ENCODE measurements around the gene FHIP2A. TPM values are rescaled to one million over a fixed set of nuclear protein-coding genes. Genes with fewer than 3 reads are reported as not detected.
"Not testable (repeated sequence)": the region's sequence is repeated elsewhere in the genome, so short reads cannot be mapped to it uniquely, and the experiment has no call there.

Gene FHIP2A, protein sequence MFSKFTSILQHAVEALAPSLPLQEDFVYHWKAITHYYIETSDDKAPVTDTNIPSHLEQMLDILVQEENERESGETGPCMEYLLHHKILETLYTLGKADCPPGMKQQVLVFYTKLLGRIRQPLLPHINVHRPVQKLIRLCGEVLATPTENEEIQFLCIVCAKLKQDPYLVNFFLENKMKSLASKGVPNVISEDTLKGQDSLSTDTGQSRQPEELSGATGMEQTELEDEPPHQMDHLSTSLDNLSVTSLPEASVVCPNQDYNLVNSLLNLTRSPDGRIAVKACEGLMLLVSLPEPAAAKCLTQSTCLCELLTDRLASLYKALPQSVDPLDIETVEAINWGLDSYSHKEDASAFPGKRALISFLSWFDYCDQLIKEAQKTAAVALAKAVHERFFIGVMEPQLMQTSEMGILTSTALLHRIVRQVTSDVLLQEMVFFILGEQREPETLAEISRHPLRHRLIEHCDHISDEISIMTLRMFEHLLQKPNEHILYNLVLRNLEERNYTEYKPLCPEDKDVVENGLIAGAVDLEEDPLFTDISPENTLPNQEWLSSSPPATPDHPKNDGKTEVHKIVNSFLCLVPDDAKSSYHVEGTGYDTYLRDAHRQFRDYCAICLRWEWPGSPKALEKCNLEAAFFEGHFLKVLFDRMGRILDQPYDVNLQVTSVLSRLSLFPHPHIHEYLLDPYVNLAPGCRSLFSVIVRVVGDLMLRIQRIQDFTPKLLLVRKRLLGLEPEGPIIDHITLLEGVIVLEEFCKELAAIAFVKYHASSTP
- 10 to 100 TPM in 2 of 6 donors, 1 to 10 TPM in 4; 5.2 to 19.6 (median 9.0) TPM for total RNA-seq
- polyA plus RNA-seq = 1 to 10 TPM; 3.8 to 7.2 TPM

DNA sequence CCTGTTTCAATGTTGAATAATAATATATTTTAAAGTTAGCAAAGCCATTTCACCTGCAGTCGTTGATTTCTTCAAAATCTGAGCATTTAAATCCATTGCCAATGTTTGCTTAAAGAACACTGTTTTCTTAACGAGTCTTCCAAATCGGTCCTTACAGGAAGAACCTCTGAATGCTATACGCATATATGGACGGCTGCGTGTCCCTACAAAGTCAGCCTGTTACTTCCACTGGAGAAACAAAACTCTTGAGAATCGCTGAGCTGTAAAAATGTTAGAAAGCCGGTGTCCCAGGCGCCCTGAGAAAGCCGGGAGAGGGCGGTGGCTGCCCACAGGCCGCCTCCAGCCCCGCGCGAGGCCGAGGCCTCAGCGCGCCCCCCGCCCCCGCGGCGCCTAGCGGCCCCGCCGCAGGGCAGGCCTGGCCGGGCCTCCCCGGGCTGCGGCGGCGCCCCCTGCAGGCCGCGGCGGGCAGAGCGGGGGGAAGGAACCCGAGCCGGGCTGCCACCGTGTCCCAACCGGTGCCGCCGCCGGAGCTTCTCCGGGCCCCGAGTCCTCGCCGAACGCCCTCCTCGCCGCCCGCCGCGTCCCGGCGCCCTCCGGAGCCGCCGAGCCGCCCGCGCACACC, at the start of gene FHIP2A:
Gene FHIP2A (plus strand): TSS at position 488 of the 622 bp plus-strand sequence. CDS start 299 bp downstream, outside the sequence.
- peak within 1 kb of the TSS; percentile 67 to 96 (median 92) for H3K27ac ChIP-seq
- TF ChIP-seq, protein P1, sequence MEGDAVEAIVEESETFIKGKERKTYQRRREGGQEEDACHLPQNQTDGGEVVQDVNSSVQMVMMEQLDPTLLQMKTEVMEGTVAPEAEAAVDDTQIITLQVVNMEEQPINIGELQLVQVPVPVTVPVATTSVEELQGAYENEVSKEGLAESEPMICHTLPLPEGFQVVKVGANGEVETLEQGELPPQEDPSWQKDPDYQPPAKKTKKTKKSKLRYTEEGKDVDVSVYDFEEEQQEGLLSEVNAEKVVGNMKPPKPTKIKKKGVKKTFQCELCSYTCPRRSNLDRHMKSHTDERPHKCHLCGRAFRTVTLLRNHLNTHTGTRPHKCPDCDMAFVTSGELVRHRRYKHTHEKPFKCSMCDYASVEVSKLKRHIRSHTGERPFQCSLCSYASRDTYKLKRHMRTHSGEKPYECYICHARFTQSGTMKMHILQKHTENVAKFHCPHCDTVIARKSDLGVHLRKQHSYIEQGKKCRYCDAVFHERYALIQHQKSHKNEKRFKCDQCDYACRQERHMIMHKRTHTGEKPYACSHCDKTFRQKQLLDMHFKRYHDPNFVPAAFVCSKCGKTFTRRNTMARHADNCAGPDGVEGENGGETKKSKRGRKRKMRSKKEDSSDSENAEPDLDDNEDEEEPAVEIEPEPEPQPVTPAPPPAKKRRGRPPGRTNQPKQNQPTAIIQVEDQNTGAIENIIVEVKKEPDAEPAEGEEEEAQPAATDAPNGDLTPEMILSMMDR (IDR thresholded peaks at IDR 0.05) = peak in 3 of 4 donors; percentile 26 to 55 (median 39)
- no peaks in the 10 kb centered on the region for H3K27me3 ChIP-seq
- DNase-seq = peak; percentile 58 to 95 (median 81)
- FAIRE-seq = no peak
- H3K9me3 ChIP-seq = no peaks in the 10 kb centered on the region
- 1 to 2% methylated on average over 37 to 59 of the region's 59 CpGs for WGBS, 2 donors
- H3K36me3 ChIP-seq = no peaks in the 10 kb centered on the region
- ATAC-seq = peak; percentile 86 to 91 (median 89)
- intact Hi-C loops (cut with DNase I) = no loop called here
- H3K4me1 ChIP-seq = peaks cover 0 to 30% (median 23%) of the 10 kb centered on the region in 3 donors
- peak within 1 kb of the TSS; percentile 74 to 88 (median 83) for H3K4me3 ChIP-seq

DNA sequence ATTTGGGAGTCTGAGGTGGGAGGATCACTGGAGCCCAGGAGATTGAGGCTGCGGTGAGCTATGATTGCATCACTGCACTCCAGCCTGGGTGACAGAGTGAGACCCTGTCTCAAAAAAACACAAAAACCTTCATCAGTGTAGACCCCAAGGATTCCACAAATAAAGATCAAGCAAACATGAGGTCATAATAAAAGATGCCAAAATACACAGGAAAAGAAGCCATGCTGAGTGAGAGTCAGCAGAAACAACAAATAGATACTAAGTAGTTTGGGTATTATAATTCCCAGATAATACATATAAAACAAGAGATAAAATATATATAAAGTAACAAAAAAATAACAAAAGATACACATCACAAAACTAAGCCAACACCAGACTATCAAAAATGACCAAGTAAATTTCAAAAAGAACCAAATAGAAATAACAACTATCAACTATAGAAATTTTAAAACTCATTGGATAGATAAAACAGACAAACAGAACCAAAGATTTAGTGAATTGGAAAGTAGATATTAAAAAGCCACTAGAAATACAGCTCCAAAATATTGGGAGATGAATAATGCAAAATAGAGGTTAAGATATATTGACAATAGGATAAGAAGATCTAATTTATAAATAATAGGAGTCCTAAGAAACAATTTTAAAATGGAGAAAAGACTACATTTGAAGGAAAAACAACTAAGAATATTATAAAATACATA, 48.9 kb upstream of the FHIP2A start:
- Histone ChIP-seq H3K4me1 (no peaks in the 10 kb centered on the region), H3K27me3 (no peaks in the 10 kb centered on the region), H3K36me3 (no peaks in the 10 kb centered on the region), H3K27ac (no peak overlapping the region), H3K4me3 (no peak overlapping the region), H3K9me3 (no peaks in the 10 kb centered on the region)
- DNase-seq = no peak
- FAIRE-seq = peak; percentile 9
- TF ChIP-seq, protein P1 (IDR thresholded peaks at IDR 0.05) = no peak
- 100% methylated on average over 1 of the region's 1 CpG for WGBS, 2 donors
- no peak for ATAC-seq
- intact Hi-C loops (cut with DNase I) = loop anchor here in 1 of 3 donors (10.0 kb wide), 1 partner anchor 228 kb away; no protein-coding TSS in a partner anchor

DNA sequence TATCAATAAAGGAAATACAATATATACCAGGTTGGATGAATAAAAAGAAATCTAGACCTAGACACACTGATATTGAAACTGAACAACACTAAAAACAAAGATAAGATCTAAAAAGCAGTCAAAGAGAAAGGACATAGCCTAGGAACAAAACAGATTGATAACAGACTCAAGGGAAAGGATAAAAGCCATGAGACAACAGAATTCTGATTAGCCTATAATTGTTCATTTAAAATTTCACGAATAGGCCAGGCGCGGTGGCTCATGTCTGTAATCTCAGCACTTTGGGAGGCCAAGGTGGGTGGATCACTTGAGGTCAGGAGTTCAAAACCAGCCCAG, 48.4 kb upstream of the FHIP2A start:
- intact Hi-C loops (cut with DNase I) = loop anchor here in 1 of 3 donors (10.0 kb wide), 1 partner anchor 228 kb away; no protein-coding TSS in a partner anchor
- WGBS, 2 donors = 72 to 91% methylated on average over 3 of the region's 3 CpGs
- H3K27me3 ChIP-seq = no peaks in the 10 kb centered on the region
- no peak for ATAC-seq
- no peak for DNase-seq
- TF ChIP-seq, protein P1 (IDR thresholded peaks at IDR 0.05) = no peak
- no peaks in the 10 kb centered on the region for H3K36me3 ChIP-seq
- FAIRE-seq = no peak
- H3K4me1 ChIP-seq = no peaks in the 10 kb centered on the region
- no peaks in the 10 kb centered on the region for H3K9me3 ChIP-seq
- H3K27ac ChIP-seq = no peak overlapping the region
- no peak overlapping the region for H3K4me3 ChIP-seq

DNA sequence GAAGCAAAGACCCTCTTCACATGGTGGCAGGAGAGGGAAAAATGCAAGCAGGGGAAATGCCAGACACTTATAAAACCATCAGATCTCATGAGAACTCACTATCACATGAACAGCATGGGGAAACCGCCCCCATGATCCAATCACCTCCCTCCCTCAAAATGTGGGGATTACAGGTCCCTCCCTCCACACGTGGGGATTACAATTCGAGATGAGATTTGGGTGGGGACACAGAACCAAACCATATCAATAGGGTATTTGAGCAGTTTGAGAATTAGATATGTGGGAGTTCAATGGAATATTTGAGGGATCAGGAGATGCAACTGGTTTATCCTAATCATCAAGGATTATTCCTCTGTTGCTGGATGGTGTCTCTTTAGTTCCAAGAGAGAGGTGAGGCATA, 46.5 kb upstream of the FHIP2A start:
- H3K36me3 ChIP-seq, FAIRE-seq, ATAC-seq, H3K4me1 ChIP-seq, DNase-seq, H3K4me3 ChIP-seq, H3K9me3 ChIP-seq, H3K27me3 ChIP-seq, H3K27ac ChIP-seq: not testable (repeated sequence)
- intact Hi-C loops (cut with DNase I) = loop anchor here in 1 of 3 donors (10.0 kb wide), 1 partner anchor 230 kb away; no protein-coding TSS in a partner anchor
- WGBS, 2 donors = 65 to 67% methylated on average over 3 of the region's 3 CpGs

Measured in pancreas (tissue), 10 donors.